GM21737 (cell line): ENCODE measurements around the gene CTR9.

Source experiments
- ATAC-seq: cut with Tn5 transposase; IDR thresholded peaks from one replicate; pipeline ENCODE4 v1.9.1; 2021; ENCODE audit warnings: mild to moderate bottlenecking, moderate library complexity; ENCODE audit not compliant: unreplicated experiment

Gene CTR9

GRCh38 chr11:10742460-10743208 is 8.4 kb upstream of the CTR9 start:
- ATAC-seq: no peak

- peak; percentile 54 for ATAC-seq
Measured at GRCh38 chr11:10743354-10744000, 7.6 kb upstream of the CTR9 start.

- ATAC-seq: no peak
Measured at GRCh38 chr11:10744206-10744605, 6.8 kb upstream of the CTR9 start.

DNA sequence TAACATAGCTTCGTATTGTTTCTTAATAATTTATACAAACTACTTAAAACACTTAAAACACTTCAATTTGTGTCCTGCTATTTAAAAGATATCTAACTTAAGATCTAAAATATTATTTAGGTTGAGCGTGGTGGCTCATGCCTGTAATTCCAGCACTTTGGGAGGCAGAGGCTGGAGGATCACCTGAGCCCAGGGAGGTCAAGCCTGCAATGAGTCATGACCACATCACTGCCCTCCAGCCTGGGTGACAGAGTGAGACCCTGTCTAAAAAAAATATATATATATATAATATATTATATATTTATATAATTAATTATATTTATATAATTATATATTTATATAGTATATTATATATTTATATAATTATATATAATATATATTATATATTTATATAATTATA is 4.2 kb upstream of the CTR9 start:
- ATAC-seq: no peak

GRCh38 chr11:10747733-10748132 is 3.3 kb upstream of the CTR9 start:
- ATAC-seq: no peak

GRCh38 chr11:10749476-10749875 is 1.6 kb upstream of the CTR9 start:
- no peak for ATAC-seq

DNA sequence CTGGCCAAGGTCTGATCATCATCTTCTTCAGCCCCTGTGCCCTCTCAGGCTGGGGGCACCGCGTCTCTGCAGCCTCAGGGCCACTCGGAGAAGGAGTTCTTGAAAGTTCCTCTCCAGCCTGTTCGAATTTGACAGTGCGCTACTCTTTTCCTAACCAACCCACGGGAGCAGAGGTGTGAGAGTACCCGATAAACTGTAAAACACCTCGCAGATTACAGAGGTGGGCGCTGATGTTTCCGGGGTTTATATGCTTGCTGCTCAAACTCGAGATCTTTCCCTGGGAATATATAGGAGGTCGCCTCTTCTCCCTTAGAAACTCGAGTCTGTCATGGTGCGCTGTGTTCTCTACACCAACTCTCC is 515 bp downstream of the CTR9 start:
- ATAC-seq: no peak

DNA sequence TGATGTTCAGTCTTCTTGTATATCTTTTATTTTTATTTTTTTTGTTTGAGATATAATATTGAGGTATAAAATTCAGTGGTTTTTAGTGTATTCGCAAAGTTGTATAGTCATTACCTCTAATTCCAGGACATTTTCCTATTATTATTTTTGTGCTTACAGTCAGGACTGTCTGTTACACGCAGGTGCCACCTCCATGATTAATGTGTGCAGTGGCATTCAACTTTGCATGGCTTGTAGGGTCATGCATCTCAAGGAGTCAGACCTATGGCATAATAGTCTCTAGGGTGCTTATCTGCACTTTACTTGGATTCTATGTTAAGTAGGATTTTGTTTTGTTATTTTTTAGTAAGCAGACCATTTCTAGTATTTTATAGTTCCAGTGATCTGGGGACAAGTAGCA is 1.0 kb downstream of the CTR9 start:
- ATAC-seq: no peak

DNA sequence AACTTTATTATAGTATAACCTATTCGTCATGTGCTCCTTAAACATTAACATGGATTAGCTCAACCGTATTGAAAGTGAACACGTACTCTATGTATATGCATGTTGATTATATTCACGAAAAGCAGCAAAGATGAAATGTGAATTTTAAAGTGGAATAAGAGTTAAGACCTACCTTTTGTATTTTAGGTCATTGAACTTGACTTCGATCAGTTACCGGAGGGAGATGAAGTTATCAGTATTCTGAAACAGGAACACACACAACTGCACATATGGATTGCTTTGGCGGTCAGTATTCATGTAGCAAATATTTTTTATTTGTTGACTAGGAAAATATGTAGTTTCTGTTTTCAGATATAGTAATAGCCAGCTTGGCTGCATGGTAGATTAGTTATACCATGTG is 1.4 kb downstream of the CTR9 start:
- no peak for ATAC-seq

DNA sequence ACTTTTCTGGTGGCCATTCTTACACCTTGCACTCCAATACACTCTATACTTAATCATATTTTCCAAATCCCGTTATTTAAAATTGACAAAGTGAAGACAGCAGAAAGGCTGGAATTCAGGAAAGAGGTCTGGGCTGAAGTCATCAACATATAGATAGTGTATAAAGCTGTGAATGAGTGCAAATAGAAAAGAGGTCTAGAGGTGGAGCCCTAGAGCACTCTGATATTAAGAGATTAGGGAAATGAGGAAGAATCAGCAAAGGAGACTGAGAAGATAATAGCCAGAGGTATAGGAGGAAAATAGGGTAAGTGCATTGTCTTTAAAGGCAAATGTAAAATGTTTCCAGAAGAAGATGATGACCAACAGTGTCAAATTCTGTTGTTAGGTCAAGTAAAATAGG is 7.9 kb downstream of the CTR9 start:
- ATAC-seq: no peak

- ATAC-seq: no peak
Measured at GRCh38 chr11:10761085-10761698, 10.1 kb downstream of the CTR9 start.

- ATAC-seq: peak; percentile 65
Measured at GRCh38 chr11:10762185-10762584, 11.1 kb downstream of the CTR9 start.

GRCh38 chr11:10762913-10763421 is 11.9 kb downstream of the CTR9 start:
- ATAC-seq: no peak

DNA sequence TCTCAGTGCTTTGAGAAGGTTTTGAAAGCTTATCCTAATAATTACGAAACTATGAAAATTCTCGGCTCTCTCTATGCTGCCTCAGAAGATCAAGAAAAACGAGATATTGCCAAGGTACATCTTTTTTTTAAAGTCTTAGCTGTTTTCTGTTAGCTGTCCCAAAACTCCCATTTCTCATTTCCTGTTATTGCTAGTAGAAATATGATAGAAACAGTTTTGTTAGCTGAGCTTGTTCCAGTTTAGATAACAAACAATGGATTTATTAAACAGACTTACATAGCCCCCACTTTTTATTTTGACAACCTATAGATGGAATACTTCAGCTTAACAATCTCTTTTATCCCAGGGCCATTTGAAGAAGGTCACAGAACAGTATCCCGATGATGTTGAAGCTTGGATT is 12.7 kb downstream of the CTR9 start:
- ATAC-seq: no peak

DNA sequence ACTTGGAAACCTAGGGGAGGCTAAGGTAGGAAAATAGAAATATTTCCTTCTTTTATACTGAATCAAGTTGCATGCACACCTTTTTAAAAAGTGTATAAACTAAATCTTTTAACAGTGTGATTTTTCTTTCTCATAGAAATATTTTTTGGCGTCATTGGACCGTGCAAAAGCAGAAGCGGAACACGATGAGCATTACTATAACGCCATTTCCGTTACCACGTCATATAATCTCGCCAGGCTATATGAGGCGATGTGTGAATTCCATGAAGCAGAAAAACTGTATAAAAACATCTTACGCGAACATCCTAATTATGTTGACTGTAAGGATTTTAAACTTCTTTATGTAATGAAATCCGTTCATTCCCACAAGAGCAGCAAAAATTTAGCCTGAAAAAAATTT is 13.4 kb downstream of the CTR9 start:
- no peak for ATAC-seq

- ATAC-seq: no peak
Measured at GRCh38 chr11:10770626-10771254, 19.7 kb downstream of the CTR9 start.

DNA sequence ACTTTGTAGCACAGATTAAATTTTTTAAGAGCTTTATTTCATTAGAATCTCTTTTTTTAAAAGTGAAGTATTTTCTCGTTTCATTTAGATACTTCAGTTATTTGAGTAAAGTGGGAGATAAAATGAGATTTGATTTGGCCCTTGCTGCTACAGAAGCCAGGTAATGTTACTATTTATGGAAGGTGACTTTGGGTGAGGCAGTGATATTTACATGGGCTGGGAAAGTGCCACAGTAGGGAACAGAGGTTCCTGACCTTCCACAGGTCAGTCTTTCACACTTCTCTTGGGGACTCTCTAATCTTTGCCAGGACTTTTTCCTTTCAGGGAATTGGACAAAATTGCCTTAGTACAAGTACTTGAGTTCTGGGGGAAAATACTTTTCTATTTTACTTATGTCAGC is 20.4 kb downstream of the CTR9 start:
- no peak for ATAC-seq

GRCh38 chr11:10774811-10775210 is 23.8 kb downstream of the CTR9 start:
- ATAC-seq: no peak

- no peak for ATAC-seq
Measured at GRCh38 chr11:10777393-10777793, 26.3 kb downstream of the CTR9 start.

- no peak for ATAC-seq
Measured at GRCh38 chr11:10777806-10778205, 26.8 kb downstream of the CTR9 start.

- no peak for ATAC-seq
Measured at GRCh38 chr11:10778217-10778970, 27.3 kb downstream of the CTR9 start.
